GM18951 (cell line): ENCODE measurements around the gene ALOXE3.

ENCODE experiments used
- POLR2A ChIP-seq: IDR thresholded peaks from 4 replicates; pipeline ENCODE4 v1.6.1; 2011; ENCODE audit warnings: mild to moderate bottlenecking; ENCODE audit not compliant: insufficient read length, insufficient read depth; ENCODE audit errors: extremely low read depth
- in situ Hi-C: fragments of 300-500 bp; cut with MboI; formaldehyde crosslinking; loops from one replicate; pipeline ENCODE4 v1.12.0; 2022; ENCODE audit warnings: low sequenced_read_pairs, mixed read lengths, inconsistent platforms; ENCODE audit not compliant: unreplicated experiment

The ALOXE3 gene

GRCh38 chr17:8055851-8056231, 62.5 kb downstream of the ALOXE3 start:
- TF ChIP-seq POLR2A, result no peak
- in situ Hi-C loops, result loop anchor here (5.0 kb wide), 1 partner anchor 239 kb away; no protein-coding TSS in a partner anchor

- in situ Hi-C loops, result no loop called here
- no peak for TF ChIP-seq POLR2A
Measured at GRCh38 chr17:8053600-8053999, 64.7 kb downstream of the ALOXE3 start.

DNA sequence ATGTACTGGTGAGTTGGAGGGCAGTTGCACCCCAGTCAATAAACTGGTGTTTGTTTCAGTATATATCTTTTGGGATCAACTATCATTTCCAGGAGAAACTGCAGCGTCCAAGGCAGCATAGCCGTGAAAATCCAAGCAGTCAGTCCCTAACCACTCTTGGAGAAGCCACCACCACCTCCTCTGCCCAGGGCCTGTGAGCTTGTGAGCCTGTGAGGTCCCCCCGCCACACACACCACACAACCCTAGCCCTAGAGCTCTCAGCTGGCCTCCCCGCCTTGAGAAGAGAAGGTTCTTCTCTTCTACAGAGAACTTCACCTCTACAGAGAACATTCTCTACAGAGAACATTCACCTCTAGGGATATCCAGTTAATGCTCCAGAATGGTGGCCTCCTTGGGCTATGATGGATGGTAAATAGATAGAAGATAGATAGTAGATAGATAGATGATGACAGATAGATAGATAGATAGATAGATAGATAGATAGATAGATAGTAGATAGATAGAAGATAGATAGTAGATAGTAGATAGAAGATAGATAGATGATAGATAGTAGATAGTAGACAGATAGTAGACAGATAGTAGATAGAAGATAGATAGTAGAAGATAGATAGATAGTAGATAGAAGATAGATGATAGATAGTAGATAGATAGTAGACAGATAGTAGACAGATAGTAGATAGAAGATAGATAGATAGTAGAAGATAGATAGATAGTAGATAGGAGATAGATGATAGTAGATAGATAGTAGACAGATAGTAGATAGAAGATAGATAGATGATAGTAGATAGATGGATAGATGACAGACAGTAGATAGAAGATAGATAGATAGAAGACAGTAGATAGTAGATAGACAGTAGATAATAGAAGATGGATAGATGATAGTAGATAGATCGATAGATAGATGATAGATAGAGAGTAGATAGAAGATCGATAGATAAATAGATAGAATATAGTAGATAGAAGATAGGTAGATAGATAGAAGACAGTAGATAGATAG, 65.8 kb downstream of the ALOXE3 start:
- in situ Hi-C loops, result no loop called here
- no peak for TF ChIP-seq POLR2A

GRCh38 chr17:8051831-8052230, 66.5 kb downstream of the ALOXE3 start:
- TF ChIP-seq POLR2A, result no peak
- in situ Hi-C loops, result no loop called here

- no peak for TF ChIP-seq POLR2A
- in situ Hi-C loops, result no loop called here
Measured at GRCh38 chr17:8048736-8049135, 69.6 kb downstream of the ALOXE3 start.

DNA sequence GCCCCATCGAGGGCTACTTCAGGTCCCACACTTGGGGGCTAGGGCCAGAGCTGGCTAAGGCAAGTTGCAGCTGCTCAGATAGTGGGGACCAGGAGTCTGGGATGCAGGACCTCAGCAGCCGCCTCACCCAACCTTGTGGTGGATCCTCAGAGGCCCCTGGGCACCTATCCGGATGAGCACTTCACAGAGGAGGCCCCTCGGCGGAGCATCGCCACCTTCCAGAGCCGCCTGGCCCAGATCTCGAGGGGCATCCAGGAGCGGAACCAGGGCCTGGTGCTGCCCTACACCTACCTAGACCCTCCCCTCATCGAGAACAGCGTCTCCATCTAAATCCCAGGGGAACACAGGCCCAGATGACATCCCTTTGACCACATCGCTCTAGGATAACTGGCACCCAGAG, 70.1 kb downstream of the ALOXE3 start:
- no peak for TF ChIP-seq POLR2A
- in situ Hi-C loops, result no loop called here

- in situ Hi-C loops, result no loop called here
- no peak for TF ChIP-seq POLR2A
Measured at GRCh38 chr17:8047769-8048110, 70.6 kb downstream of the ALOXE3 start.

- in situ Hi-C loops, result no loop called here
- TF ChIP-seq POLR2A, result no peak
Measured at GRCh38 chr17:8046929-8047768, 71.2 kb downstream of the ALOXE3 start.

GRCh38 chr17:8046306-8046928, 71.9 kb downstream of the ALOXE3 start:
- no peak for TF ChIP-seq POLR2A
- in situ Hi-C loops, result no loop called here
